Measurements from ENCODE around the gene CDH15. TPM values are rescaled to one million over a fixed set of nuclear protein-coding genes. Genes with fewer than 3 reads are reported as not detected.

The CDH15 gene
- total and polyA plus RNA-seq, 2 donors (not counting 1 experiment from before 2014, with no cell fraction given): not detected

GRCh38 chr16:89131783-89132182 lies 39.8 kb upstream of the CDH15 start:
- no peak for DNase-seq
- POLR2A ChIA-PET: no interaction called here
- H2AFZ ChIP-seq (ENCODE audit: insufficient read depth, low read depth, low read length, poor library complexity, severe bottlenecking): no peak overlapping the region
- no peaks in the 10 kb centered on the region for H3K4me1 ChIP-seq (ENCODE audit: control insufficient read depth in 2 of 2, insufficient read depth in 2 of 2, low read length in 2 of 2)
- no peak overlapping the region for H3K4me3 ChIP-seq (ENCODE audit: control extremely low read depth in 1 of 5, extremely low read depth in 1 of 5, insufficient read depth in 1 of 5, low read depth in 2 of 5, low read length in 4 of 5)
- Mint-ChIP-seq H3K4me1 (peaks cover 2% of the 10 kb centered on the region), H3K27ac (no peak overlapping the region), H3K4me3 (no peak overlapping the region), H3K27me3 (no peaks in the 10 kb centered on the region), H3K9me3 (ENCODE audit: insufficient read depth) (no peaks in the 10 kb centered on the region)
- WGBS (ENCODE audit: insufficient coverage): 87% methylated on average over 17 of the region's 17 CpGs
- no peaks in the 10 kb centered on the region for H3K27me3 ChIP-seq (replicated peaks in 1 of 4; ENCODE audit: control extremely low read depth in 1 of 4, control insufficient read depth in 3 of 4, insufficient read depth in 4 of 4, low read length in 3 of 4)
- intact Hi-C loops (cut with micrococcal nuclease): no loop called here
- no peak overlapping the region for H3K9ac ChIP-seq (ENCODE audit: low read length)
- H3K79me2 ChIP-seq (ENCODE audit: control insufficient read depth, insufficient read depth, low read length): peaks cover 47% of the 10 kb centered on the region
- peaks cover 0 to 2% (median 0%) of the 10 kb centered on the region in 3 donors for H3K9me3 ChIP-seq (ENCODE audit: control extremely low read depth in 1 of 3, control insufficient read depth in 2 of 3, insufficient read depth in 1 of 3, low read length in 2 of 3)
- H3K36me3 ChIP-seq (replicated peaks in 1 of 2; ENCODE audit: control extremely low read depth in 1 of 2, control insufficient read depth in 1 of 2, extremely low read depth in 1 of 2, insufficient read depth in 2 of 2, low read length in 1 of 2): peaks cover 0 to 49% of the 10 kb centered on the region in 2 experiments
- H3K27ac ChIP-seq (ENCODE audit: low read length in 2 of 2): no peak overlapping the region
- CTCF ChIA-PET: no interaction called here
- no peak overlapping the region for H3K4me2 ChIP-seq (replicated peaks; ENCODE audit: low read depth, low read length, poor library complexity, severe bottlenecking)
- H4K20me1 ChIP-seq (ENCODE audit: control insufficient read depth, insufficient read depth, low read length, poor library complexity, severe bottlenecking): peaks cover 48% of the 10 kb centered on the region
- no peak for ATAC-seq (ENCODE audit: low read depth)
- no peak for TF ChIP-seq CTCF (IDR thresholded peaks at IDR 0.05)
- TF ChIP-seq EZH2 (IDR thresholded peaks at IDR 0.05; ENCODE audit: borderline replicate concordance, insufficient read depth, low read depth, low read length, poor library complexity, severe bottlenecking): no peak

- intact Hi-C loops (cut with micrococcal nuclease): no loop called here
- peaks cover 0 to 52% of the 10 kb centered on the region in 2 experiments for H3K36me3 ChIP-seq (replicated peaks in 1 of 2; ENCODE audit: control extremely low read depth in 1 of 2, control insufficient read depth in 1 of 2, extremely low read depth in 1 of 2, insufficient read depth in 2 of 2, low read length in 1 of 2)
- ATAC-seq (ENCODE audit: low read depth): no peak
These were observed 39.1 kb upstream of the CDH15 start for GRCh38 chr16:89132194-89133005.

More at GRCh38 chr16:89132194-89133005, 39.1 kb upstream of the CDH15 start:
- H2AFZ ChIP-seq (ENCODE audit: insufficient read depth, low read depth, low read length, poor library complexity, severe bottlenecking): no peak overlapping the region
- Mint-ChIP-seq H3K4me1 (peaks cover 2% of the 10 kb centered on the region), H3K27ac (no peak overlapping the region), H3K27me3 (no peaks in the 10 kb centered on the region), H3K9me3 (ENCODE audit: insufficient read depth) (no peaks in the 10 kb centered on the region), H3K4me3 (no peak overlapping the region)
- H3K4me2 ChIP-seq (replicated peaks; ENCODE audit: low read depth, low read length, poor library complexity, severe bottlenecking): no peak overlapping the region
- WGBS (ENCODE audit: insufficient coverage): 97% methylated on average over 21 of the region's 22 CpGs
- peaks cover 54% of the 10 kb centered on the region for H4K20me1 ChIP-seq (ENCODE audit: control insufficient read depth, insufficient read depth, low read length, poor library complexity, severe bottlenecking)
- no peak overlapping the region for H3K4me3 ChIP-seq (ENCODE audit: control extremely low read depth in 1 of 5, extremely low read depth in 1 of 5, insufficient read depth in 1 of 5, low read depth in 2 of 5, low read length in 4 of 5)
- H3K4me1 ChIP-seq (ENCODE audit: control insufficient read depth in 2 of 2, insufficient read depth in 2 of 2, low read length in 2 of 2): no peaks in the 10 kb centered on the region
- H3K79me2 ChIP-seq (ENCODE audit: control insufficient read depth, insufficient read depth, low read length): peaks cover 47% of the 10 kb centered on the region
- ChIA-PET POLR2A (no interaction called here), CTCF (no interaction called here)
- no peaks in the 10 kb centered on the region for H3K27me3 ChIP-seq (replicated peaks in 1 of 4; ENCODE audit: control extremely low read depth in 1 of 4, control insufficient read depth in 3 of 4, insufficient read depth in 4 of 4, low read length in 3 of 4)
- TF ChIP-seq EZH2 (IDR thresholded peaks at IDR 0.05; ENCODE audit: borderline replicate concordance, insufficient read depth, low read depth, low read length, poor library complexity, severe bottlenecking): no peak
- no peak for DNase-seq
- no peak overlapping the region for H3K27ac ChIP-seq (ENCODE audit: low read length in 2 of 2)
- no peak overlapping the region for H3K9ac ChIP-seq (ENCODE audit: low read length)
- H3K9me3 ChIP-seq (ENCODE audit: control extremely low read depth in 1 of 3, control insufficient read depth in 2 of 3, insufficient read depth in 1 of 3, low read length in 2 of 3): peaks cover 0 to 2% (median 0%) of the 10 kb centered on the region in 3 donors
